SK-N-SH (cell line): Measurements from ENCODE around the gene OMP.

Experiments
- CTCF ChIP-seq: fragments of 200-600 bp; sonication (generic); IDR thresholded peaks from 2 replicates; pipeline ENCODE4 v1.6.1; 2017; ENCODE audit warnings: antibody characterized with exemption, mild to moderate bottlenecking, moderate library complexity
- ELF1 ChIP-seq: IDR thresholded peaks from 2 replicates; pipeline ENCODE4 v1.4.0; 2012
- YY1 ChIP-seq: IDR thresholded peaks from 2 replicates; pipeline ENCODE4 v1.4.0; 2012; ENCODE audit warnings: low read depth, mild to moderate bottlenecking

DNA sequence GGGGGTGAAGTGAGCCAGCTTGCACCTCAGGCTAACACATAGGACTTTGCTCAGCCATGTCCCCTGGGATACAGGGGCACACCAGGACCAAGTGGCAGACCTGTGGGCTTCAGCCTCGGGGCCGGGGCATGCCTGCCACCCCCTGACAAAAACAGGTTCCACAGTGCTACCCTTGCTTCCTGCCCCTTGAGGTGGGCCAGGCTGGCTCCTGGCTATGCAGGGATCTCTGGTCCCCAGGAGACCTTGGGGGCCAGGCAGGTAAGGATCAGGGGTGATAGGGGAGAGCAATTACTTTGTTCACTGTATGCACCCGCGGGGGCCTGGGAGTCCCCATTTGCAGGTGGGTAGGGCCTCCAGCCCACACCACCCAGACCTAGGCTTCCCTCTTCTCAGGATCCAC is 23.1 kb downstream of the OMP start:
- TF ChIP-seq YY1 (no peak), ELF1 (no peak), CTCF (no peak)
